DMS153 treated with DMSO at 0.1 percent for 48 hours (cell line): ENCODE data around the gene ZBTB17.
"Not testable (repeated sequence)": the region's sequence is repeated elsewhere in the genome, so short reads cannot be mapped to it uniquely, and the experiment has no call there.

Experiments
- DNase-seq: peaks from one replicate; lab custom pipeline; 2025; ENCODE audit not compliant: unreplicated experiment; lab: John Stamatoyannopoulos, UW

Gene ZBTB17

GRCh38 chr1:16011936-16012589 is 36.2 kb upstream of the ZBTB17 start:
- no peak for DNase-seq

- DNase-seq, result no peak
Measured at GRCh38 chr1:16010837-16011236, 34.9 kb upstream of the ZBTB17 start.

- DNase-seq, result no peak
Measured at GRCh38 chr1:16009678-16010077, 33.8 kb upstream of the ZBTB17 start.

GRCh38 chr1:16009030-16009460 is 33.1 kb upstream of the ZBTB17 start:
- DNase-seq, result peak; percentile 54

GRCh38 chr1:16007671-16008341 is 31.9 kb upstream of the ZBTB17 start:
- DNase-seq, result no peak

GRCh38 chr1:16006552-16007485 is 30.9 kb upstream of the ZBTB17 start:
- DNase-seq, result no peak

- DNase-seq, result no peak
Measured at GRCh38 chr1:16006010-16006409, 30.1 kb upstream of the ZBTB17 start.

GRCh38 chr1:16005597-16005996 is 29.7 kb upstream of the ZBTB17 start:
- no peak for DNase-seq

GRCh38 chr1:16001274-16001673 is 25.4 kb upstream of the ZBTB17 start:
- not testable (repeated sequence) for DNase-seq

GRCh38 chr1:15998929-15999328 is 23.0 kb upstream of the ZBTB17 start:
- no peak for DNase-seq

- DNase-seq, result no peak
Measured at GRCh38 chr1:15997637-15998280, 21.9 kb upstream of the ZBTB17 start.

GRCh38 chr1:15997076-15997585 is 21.2 kb upstream of the ZBTB17 start:
- no peak for DNase-seq

GRCh38 chr1:15994590-15995351 is 18.9 kb upstream of the ZBTB17 start:
- DNase-seq, result no peak

GRCh38 chr1:15994081-15994480 is 18.2 kb upstream of the ZBTB17 start:
- no peak for DNase-seq

- DNase-seq, result no peak
Measured at GRCh38 chr1:15993666-15994065, 17.8 kb upstream of the ZBTB17 start.

GRCh38 chr1:15992582-15993500 is 16.9 kb upstream of the ZBTB17 start:
- DNase-seq, result no peak

- no peak for DNase-seq
Measured at GRCh38 chr1:15992187-15992553, 16.3 kb upstream of the ZBTB17 start.

GRCh38 chr1:15991427-15992186 is 15.7 kb upstream of the ZBTB17 start:
- DNase-seq, result no peak

GRCh38 chr1:15989776-15990175 is 13.9 kb upstream of the ZBTB17 start:
- DNase-seq, result no peak
